Tibial nerve (tissue), 4 donors: ENCODE measurements around the gene BARX1.

Experiments used
- EP300 ChIP-seq, 2 donors: sonication (generic); formaldehyde crosslinking; IDR thresholded peaks; one replicate each; pipeline ENCODE4 v1.6.1; 2017; ENCODE audit warnings: antibody characterized with exemption in 2 of 2, mild to moderate bottlenecking in 1 of 2
- POLR2A ChIP-seq, 2 donors: fragments of 450-650 bp; IDR thresholded peaks; one replicate each; pipeline ENCODE4 v1.6.1; 2017; ENCODE audit warnings: antibody characterized with exemption in 2 of 2, mild to moderate bottlenecking in 2 of 2, moderate library complexity in 2 of 2
- TF ChIP-seq, protein P1 (sequence below), 5 experiments: fragments of 200-600 bp in 3 of 5; fragments of 450-650 bp in 2 of 5; sonication (generic) in 3 of 5; IDR thresholded peaks; one replicate each; pipeline ENCODE4 v1.5.1; 2016 to 2019; ENCODE audit warnings: antibody characterized with exemption in 5 of 5, mild to moderate bottlenecking in 3 of 5, moderate library complexity in 2 of 5

DNA sequence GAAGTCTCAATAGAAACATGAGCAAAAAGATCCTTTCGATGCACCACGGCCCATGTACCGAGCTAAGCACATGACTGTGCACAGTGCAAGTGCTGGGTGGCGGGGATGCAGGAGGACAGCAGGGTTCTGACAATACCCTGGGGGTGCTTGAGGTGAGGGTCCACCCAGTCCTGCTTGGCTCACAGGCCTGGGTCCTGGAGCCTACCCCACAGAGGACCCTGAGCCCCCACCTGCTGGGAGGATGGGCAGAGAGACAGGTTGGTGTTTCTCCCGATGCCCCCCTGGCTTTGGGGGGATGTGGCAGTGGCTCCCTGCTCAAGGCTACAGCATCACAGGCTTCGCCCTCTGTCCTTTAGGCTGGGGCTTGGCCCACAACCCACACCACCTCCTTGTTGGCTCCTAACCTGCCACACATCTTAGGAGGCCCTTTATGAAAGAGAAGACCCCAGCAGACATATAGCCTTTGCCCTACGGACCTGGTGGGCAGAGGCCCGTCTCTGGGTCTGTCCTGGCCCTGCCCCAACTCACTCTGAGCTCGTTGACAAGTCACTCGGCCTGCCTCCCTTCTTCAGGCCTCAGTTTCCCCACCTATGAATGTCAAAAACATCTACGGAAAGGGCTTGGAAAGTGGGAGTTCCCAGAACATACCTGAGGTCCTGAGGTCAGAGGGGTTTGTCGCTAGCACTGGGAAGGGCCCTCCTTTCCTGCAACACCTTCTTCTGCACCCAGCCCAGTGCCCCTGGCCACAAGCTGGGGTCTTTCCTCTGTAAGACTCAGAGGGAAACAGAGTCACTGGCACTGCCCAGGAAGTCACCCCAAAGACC is 50.3 kb downstream of the BARX1 start:
- TF ChIP-seq, protein P1, sequence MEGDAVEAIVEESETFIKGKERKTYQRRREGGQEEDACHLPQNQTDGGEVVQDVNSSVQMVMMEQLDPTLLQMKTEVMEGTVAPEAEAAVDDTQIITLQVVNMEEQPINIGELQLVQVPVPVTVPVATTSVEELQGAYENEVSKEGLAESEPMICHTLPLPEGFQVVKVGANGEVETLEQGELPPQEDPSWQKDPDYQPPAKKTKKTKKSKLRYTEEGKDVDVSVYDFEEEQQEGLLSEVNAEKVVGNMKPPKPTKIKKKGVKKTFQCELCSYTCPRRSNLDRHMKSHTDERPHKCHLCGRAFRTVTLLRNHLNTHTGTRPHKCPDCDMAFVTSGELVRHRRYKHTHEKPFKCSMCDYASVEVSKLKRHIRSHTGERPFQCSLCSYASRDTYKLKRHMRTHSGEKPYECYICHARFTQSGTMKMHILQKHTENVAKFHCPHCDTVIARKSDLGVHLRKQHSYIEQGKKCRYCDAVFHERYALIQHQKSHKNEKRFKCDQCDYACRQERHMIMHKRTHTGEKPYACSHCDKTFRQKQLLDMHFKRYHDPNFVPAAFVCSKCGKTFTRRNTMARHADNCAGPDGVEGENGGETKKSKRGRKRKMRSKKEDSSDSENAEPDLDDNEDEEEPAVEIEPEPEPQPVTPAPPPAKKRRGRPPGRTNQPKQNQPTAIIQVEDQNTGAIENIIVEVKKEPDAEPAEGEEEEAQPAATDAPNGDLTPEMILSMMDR (IDR thresholded peaks at IDR 0.05), result no peak
- TF ChIP-seq POLR2A (IDR thresholded peaks at IDR 0.05) (no peak), EP300 (IDR thresholded peaks at IDR 0.05) (no peak)
